RWPE1 (cell line): ENCODE data around the gene TESK1.

Experiments used
- CTCF ChIA-PET: fragments of 350-600 bp; sonication (Branson Sonifier 250); formaldehyde crosslinking; extraction: SDS; loops from one replicate; lab custom pipeline; 2021; lab: Yijun Ruan, JAX
- POLR2A ChIA-PET: fragments of 400-600 bp; formaldehyde crosslinking; extraction: SDS; loops from one replicate; lab custom pipeline; 2020; ENCODE audit warnings: antibody characterized with exemption; ENCODE audit not compliant: low non-redundant PET; lab: Yijun Ruan, JAX
- DNase-seq: peaks from one replicate; pipeline ENCODE4 v3.0.0; 2012; ENCODE audit warnings: low spot score
- H3K27ac ChIP-seq: fragments of 450-650 bp; 2 replicates; pipeline ENCODE4 v1.5.1; 2017
- TF ChIP-seq, protein P1 (sequence below): fragments of 450-650 bp; conservative IDR thresholded peaks from 2 replicates; pipeline ENCODE4 v1.5.1; 2017; ENCODE audit warnings: low read depth, mild to moderate bottlenecking

Gene TESK1

DNA sequence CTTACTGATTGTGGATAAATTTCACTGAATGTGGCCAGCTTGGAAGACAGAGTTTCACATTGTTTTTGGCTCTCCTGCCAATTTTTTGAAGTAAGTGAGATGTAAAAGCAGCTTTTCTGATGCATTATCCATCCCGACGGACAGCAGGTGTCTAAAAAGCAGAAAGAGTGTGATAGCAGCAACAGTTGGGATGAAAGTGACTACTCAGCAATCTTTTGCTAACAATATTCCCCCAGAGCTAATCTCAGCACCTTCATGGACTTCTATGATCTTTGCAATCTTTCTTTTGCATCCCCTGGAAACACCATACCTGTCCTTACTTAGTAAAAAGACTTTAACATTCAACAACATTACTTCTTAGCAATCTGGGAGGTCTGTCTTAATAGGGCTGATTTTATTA lies 7.8 kb downstream of the TESK1 start:
- POLR2A ChIA-PET = no interaction called here
- H3K27ac ChIP-seq = no peak overlapping the region
- TF ChIP-seq, protein P1, sequence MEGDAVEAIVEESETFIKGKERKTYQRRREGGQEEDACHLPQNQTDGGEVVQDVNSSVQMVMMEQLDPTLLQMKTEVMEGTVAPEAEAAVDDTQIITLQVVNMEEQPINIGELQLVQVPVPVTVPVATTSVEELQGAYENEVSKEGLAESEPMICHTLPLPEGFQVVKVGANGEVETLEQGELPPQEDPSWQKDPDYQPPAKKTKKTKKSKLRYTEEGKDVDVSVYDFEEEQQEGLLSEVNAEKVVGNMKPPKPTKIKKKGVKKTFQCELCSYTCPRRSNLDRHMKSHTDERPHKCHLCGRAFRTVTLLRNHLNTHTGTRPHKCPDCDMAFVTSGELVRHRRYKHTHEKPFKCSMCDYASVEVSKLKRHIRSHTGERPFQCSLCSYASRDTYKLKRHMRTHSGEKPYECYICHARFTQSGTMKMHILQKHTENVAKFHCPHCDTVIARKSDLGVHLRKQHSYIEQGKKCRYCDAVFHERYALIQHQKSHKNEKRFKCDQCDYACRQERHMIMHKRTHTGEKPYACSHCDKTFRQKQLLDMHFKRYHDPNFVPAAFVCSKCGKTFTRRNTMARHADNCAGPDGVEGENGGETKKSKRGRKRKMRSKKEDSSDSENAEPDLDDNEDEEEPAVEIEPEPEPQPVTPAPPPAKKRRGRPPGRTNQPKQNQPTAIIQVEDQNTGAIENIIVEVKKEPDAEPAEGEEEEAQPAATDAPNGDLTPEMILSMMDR = no peak
- no peak for DNase-seq
- CTCF ChIA-PET = interaction anchor here (0.7 kb wide), 1 partner anchor 84 kb away, joined by 3 read pairs; no protein-coding TSS in a partner anchor

DNA sequence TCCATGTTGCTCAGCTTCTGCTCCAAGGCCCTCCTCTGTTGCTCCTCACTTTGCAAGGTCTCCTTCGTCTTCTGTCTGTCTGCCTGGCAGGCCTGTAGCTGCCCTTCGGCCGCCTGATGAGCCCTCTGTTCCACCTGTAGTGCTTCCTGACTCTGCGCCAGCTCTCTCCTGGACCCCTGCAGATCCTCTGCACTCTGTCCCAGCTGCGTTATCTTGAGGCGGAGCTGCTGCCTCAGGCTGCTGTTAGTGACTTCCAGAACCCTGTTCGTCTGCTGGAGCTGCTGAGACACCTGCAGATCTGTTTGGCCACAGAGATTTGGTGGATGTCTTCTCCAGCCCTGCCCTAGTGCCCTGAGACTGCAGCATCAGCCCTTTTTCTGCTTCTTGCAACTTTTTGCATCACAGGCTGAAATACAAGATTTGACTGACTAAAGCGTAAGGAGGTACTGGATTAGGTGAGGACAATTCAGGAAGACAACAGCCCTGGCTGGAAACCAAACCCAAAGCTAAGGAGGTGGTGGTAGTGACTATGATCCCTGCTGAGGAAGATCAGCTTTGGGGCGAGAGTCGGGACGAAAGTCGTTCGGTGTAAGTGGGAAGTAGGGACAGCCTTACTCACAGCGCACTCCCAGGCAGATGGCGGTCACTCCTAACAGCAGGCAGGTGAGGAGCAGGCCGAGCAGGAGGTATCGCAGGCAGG lies 11.1 kb downstream of the TESK1 start:
- TF ChIP-seq, protein P1 = no peak
- ChIA-PET CTCF (interaction anchor here (0.6 kb wide), 1 partner anchor 20 kb away, joined by 3 read pairs; no protein-coding TSS in a partner anchor), POLR2A (no interaction called here)
- H3K27ac ChIP-seq = no peak overlapping the region
- DNase-seq = no peak

DNA sequence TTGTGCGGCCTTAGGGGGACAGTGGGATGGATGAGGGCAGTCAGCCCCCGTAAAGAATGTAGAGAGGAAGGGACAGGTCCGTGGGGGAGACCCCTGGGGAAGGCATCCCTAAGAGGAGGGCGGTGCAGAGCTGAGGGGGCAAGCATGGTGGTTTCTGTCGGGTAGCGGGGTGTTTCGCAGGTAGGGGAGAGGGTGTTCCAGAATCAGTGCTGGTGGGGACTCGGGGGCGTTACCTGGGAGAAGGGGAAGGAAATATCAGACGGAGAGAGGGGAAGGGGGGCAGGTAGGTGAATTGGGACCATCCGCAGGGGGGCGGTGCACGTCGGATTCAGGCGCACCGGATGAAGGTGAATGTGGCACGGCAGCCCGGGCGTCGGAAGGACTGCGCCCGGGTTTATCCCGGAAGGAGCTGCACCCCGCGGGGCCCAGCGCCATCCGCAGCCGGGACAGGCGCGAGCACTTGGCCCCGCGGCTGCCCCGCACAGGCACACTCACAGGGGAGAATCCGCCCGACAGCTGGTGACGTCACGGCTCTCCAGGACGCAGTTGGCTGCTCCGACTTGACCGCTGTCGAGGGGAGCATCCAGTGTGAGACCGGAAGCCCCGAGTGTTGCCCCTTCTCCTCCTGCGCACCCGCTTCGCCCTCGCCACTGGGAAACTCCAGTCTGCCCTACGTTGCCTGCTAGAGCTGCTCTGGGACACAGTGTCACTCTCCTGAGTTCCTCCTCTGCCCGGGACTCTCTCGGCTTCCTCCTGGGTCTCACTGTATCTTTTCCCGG lies 11.8 kb downstream of the TESK1 start:
- H3K27ac ChIP-seq = no peak overlapping the region
- TF ChIP-seq, protein P1 = no peak
- ChIA-PET POLR2A (no interaction called here), CTCF (interaction anchor here (0.6 kb wide), 1 partner anchor 41 kb away, joined by 3 read pairs; the partner anchor contains the start of gene RMRP)
- peak; percentile 46 for DNase-seq

DNA sequence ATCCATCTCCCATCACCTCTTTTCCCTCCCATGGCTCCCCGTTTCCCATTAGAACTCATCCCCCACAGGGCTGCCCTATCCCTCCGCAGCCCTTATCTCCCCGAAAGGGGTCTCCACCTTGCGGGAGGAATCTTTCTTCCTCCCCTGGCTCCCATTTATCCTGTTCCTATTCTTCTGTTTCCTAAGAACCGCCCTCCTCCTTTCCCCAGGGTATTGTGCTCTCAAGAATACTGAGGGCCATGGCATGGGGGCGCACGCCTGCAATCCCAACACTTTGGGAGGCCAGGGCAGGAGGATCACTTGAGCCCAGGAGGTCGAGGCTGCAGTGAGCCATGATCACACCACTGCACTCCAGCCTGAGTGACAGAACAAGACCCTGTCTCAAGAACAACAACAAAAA lies 12.5 kb downstream of the TESK1 start:
- no peak overlapping the region for H3K27ac ChIP-seq
- ChIA-PET CTCF (interaction anchor here (0.6 kb wide), 1 partner anchor 40 kb away, joined by 3 read pairs; the partner anchor contains the start of gene RMRP), POLR2A (no interaction called here)
- TF ChIP-seq, protein P1 = no peak
- no peak for DNase-seq

DNA sequence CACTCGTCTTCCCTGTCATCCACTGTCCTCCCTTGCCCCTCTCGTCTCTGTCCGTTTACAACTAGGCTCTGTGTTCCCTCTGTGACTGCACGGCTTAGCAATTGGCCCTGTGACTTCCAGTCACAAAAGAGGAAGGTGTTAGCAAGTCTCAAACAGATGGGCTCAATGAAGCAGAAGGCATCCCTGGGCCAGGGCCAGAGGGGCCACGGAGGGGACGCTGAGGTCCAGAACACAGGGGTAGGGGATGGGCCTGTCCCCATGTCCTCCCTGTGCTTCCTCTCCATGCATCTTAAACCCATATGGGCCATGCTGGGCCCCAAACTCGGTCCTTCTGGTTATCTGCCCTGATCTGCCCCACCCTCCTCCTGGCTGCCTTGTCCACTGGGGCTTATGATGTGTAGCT lies 13.3 kb downstream of the TESK1 start, which contains the start of gene CD72:
Gene CD72, minus strand, starts transcription at position 89 of the 403 bp plus-strand sequence. CDS start 110 bp downstream, outside the sequence.
- no peak for DNase-seq
- TF ChIP-seq, protein P1 = no peak
- H3K27ac ChIP-seq = no peak within 1 kb of the TSS
- ChIA-PET POLR2A (no interaction called here), CTCF (no interaction called here)
